GM23248 (cell line): ENCODE results near the gene CAMK2D. TPM values are rescaled to one million over a fixed set of nuclear protein-coding genes. Genes with fewer than 3 reads are reported as not detected.
A peak's percentile ranks its signal among the peaks of the same experiment; 100 is the strongest.

Source experiments
- DNase-seq: peaks from one replicate; pipeline ENCODE4 v3.0.0-alpha.2; 2015
- H2AFZ ChIP-seq: fragments of 200-600 bp; sonication (generic); 2 replicates; pipeline ENCODE4 v1.6.1; 2016; ENCODE audit warnings: antibody characterized with exemption
- H3F3A ChIP-seq: fragments of 200-600 bp; sonication (generic); 2 replicates; pipeline ENCODE4 v1.6.1; 2016; ENCODE audit warnings: mild to moderate bottlenecking, antibody characterized with exemption, mixed run types; ENCODE audit not compliant: insufficient read depth
- H3K27ac ChIP-seq: fragments of 200-600 bp; sonication (generic); 2 replicates; pipeline ENCODE4 v1.5.1; 2016; ENCODE audit warnings: mild to moderate bottlenecking
- H3K27me3 ChIP-seq: fragments of 200-600 bp; sonication (generic); replicated peaks from 2 replicates; pipeline ENCODE4 v1.6.1; 2016; ENCODE audit warnings: mild to moderate bottlenecking; ENCODE audit not compliant: insufficient read depth
- H3K36me3 ChIP-seq: fragments of 200-600 bp; sonication (generic); 2 replicates; pipeline ENCODE4 v1.6.1; 2016; ENCODE audit warnings: low read depth, mild to moderate bottlenecking
- H3K4me1 ChIP-seq: fragments of 200-600 bp; sonication (generic); 2 replicates; pipeline ENCODE4 v1.6.1; 2016; ENCODE audit warnings: mild to moderate bottlenecking; ENCODE audit not compliant: insufficient read depth
- H3K4me2 ChIP-seq: fragments of 200-600 bp; sonication (generic); one replicate; pipeline ENCODE4 v1.6.1; 2016; ENCODE audit warnings: mild to moderate bottlenecking; ENCODE audit not compliant: unreplicated experiment
- H3K4me3 ChIP-seq: fragments of 200-600 bp; sonication (generic); 2 replicates; pipeline ENCODE4 v1.5.1; 2016; ENCODE audit warnings: mild to moderate bottlenecking
- H3K79me2 ChIP-seq: fragments of 200-600 bp; sonication (generic); 2 replicates; pipeline ENCODE4 v1.6.1; 2016; ENCODE audit warnings: mild to moderate bottlenecking; ENCODE audit not compliant: insufficient read depth
- H3K9ac ChIP-seq: fragments of 200-600 bp; sonication (generic); 2 replicates; pipeline ENCODE4 v1.6.1; 2016; ENCODE audit warnings: mild to moderate bottlenecking
- H3K9me2 ChIP-seq: fragments of 200-600 bp; sonication (generic); 2 replicates; pipeline ENCODE4 v1.6.1; 2016; ENCODE audit warnings: mixed run types, mild to moderate bottlenecking, moderate library complexity; ENCODE audit not compliant: insufficient read depth
- H3K9me3 ChIP-seq: fragments of 200-600 bp; sonication (generic); one replicate; pipeline ENCODE4 v1.6.1; 2017; ENCODE audit warnings: low read depth
- H4K20me1 ChIP-seq: fragments of 200-600 bp; sonication (generic); 2 replicates; pipeline ENCODE4 v1.6.0; 2016; ENCODE audit not compliant: insufficient read depth
- EZH2 ChIP-seq: fragments of 200-600 bp; sonication (generic); IDR thresholded peaks from 2 replicates; pipeline ENCODE4 v1.6.1; 2018; ENCODE audit warnings: antibody characterized with exemption, mild to moderate bottlenecking; ENCODE audit not compliant: insufficient read depth, poor library complexity, severe bottlenecking
- EZH2phosphoT487 ChIP-seq: fragments of 200-600 bp; sonication (generic); IDR thresholded peaks from 2 replicates; pipeline ENCODE4 v1.6.1; 2018; ENCODE audit warnings: antibody characterized with exemption, moderate library complexity, mild to moderate bottlenecking, low read depth; ENCODE audit not compliant: insufficient read depth
- WGBS, 2 experiments: methylation state at CpG; one replicate each; pipeline ENCODE4 v1.1.6; 2015 to 2017; ENCODE audit warnings: low lambda C conversion rate in 2 of 2, low coverage in 1 of 2; ENCODE audit errors: missing lambda C conversion rate in 2 of 2; 5-methylcytosine and 5-hydroxymethylcytosine counted together
- in situ Hi-C: fragments of 300-500 bp; cut with MboI; formaldehyde crosslinking; loops from 2 replicates; pipeline ENCODE4 v1.15.0; 2020
- polyA plus RNA-seq: library from polyadenylated mRNA; unstranded; fragments of >200 nt; fragmentation: Nextera tagmentation; extraction: Ambion mirVana; gene quantifications from 2 replicates; pipeline ENCODE4 v1.2.1, GENCODE V29; 2016
- total RNA-seq: library from RNA; depleted of rRNA; stranded (reverse); fragments of >200 nt; shearing (Covaris generic); gene quantifications from 2 replicates; pipeline ENCODE4 v1.2.3, GENCODE V29; 2014

The CAMK2D gene
- total and polyA plus RNA-seq, 2 experiments from 2014 or later: 78.8 to 94.5 TPM

DNA sequence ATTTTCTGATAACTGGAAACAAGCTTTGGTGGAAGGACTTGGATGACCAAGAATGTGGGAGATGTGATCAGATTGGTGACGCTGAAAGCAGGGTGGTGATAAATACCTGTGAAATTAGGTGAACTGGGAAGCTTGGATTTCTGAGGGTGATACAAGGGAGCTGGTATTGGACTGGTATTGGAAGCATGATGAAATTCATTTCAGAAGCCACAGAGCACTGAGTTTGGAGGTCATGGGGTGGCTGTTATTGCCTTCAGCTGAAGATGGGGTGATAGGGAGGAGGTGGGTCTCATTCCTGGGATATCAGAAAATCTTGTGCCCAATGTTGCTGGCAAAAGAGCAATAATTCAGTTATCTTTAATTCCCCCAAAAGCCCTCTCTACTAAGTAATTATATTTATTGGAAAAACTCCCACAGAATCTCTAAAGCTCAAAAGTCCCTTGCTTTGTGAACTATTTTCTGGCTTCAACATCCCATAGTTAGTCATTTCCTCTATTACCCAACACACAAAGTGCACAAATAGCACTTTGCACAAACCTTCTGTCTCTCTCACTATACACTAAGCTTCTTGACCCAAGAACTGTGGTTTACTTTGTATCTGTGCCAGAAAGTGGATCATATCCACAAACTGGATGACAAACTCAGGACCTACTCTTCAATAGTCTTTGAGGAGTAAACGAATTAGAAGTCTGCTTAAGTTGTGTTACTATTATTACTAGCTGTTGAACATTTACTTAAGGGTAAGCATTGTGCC is 23.1 kb upstream of the CAMK2D start:
- H3K4me2 ChIP-seq: peak overlapping the region; percentile 53
- 0 out of 2 replicates have a peak overlapping the region, but pooled peaks have one; percentile 10 for H3K4me3 ChIP-seq
- H2AFZ ChIP-seq: no peak overlapping the region
- H3K9me2 ChIP-seq: no peaks in the 10 kb centered on the region
- TF ChIP-seq EZH2 (no peak), EZH2phosphoT487 (0 out of 2 replicates have a peak, but pooled peaks have one; percentile 37)
- H3K27me3 ChIP-seq: no peaks in the 10 kb centered on the region
- peaks cover 15% of the 10 kb centered on the region for H3K4me1 ChIP-seq
- no peaks in the 10 kb centered on the region for H3K9me3 ChIP-seq
- H3K79me2 ChIP-seq: no peaks in the 10 kb centered on the region
- H4K20me1 ChIP-seq: no peaks in the 10 kb centered on the region
- peak; percentile 96 for DNase-seq
- in situ Hi-C loops: no loop called here
- peaks cover 15% of the 10 kb centered on the region; the same call in 1 of the 2 replicates for H3F3A ChIP-seq
- H3K36me3 ChIP-seq: no peaks in the 10 kb centered on the region
- peak overlapping the region; percentile 60 for H3K27ac ChIP-seq
- WGBS, 2 experiments: 41 to 45% methylated on average over 2 of the region's 2 CpGs
- H3K9ac ChIP-seq: no peak overlapping the region

DNA sequence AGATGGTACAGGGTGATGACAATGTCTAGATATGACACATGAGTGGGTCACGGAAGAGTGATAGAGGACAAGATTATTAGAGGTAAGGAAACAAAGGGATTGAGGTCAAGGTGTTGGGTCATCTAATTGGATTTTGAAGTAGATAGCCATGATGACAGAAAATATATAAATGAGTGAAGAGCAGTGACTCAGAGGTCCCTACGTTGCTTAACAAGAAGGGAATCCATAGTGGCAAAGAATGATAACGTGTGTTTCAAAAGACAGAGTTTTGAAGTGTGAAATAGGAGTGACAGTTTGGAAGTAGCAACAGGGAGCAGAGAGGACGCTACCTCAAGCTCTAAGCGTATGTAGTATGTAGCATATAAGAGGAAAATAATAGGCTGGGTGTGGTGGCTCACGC is 22.2 kb upstream of the CAMK2D start:
- no peak overlapping the region for H2AFZ ChIP-seq
- H3K9me2 ChIP-seq: no peaks in the 10 kb centered on the region
- H3K4me3 ChIP-seq: no peak overlapping the region
- H3K27me3 ChIP-seq: no peaks in the 10 kb centered on the region
- H3K4me1 ChIP-seq: peaks cover 15% of the 10 kb centered on the region
- H3K4me2 ChIP-seq: no peak overlapping the region
- no peak for TF ChIP-seq EZH2phosphoT487
- no peak for TF ChIP-seq EZH2
- no peaks in the 10 kb centered on the region for H3K9me3 ChIP-seq
- WGBS, 2 experiments: 65 to 67% methylated on average over 6 of the region's 6 CpGs
- no peak overlapping the region for H3K27ac ChIP-seq
- no peaks in the 10 kb centered on the region for H3K79me2 ChIP-seq
- H3F3A ChIP-seq: peaks cover 15% of the 10 kb centered on the region; the same call in 1 of the 2 replicates
- H4K20me1 ChIP-seq: no peaks in the 10 kb centered on the region
- DNase-seq: peak; percentile 10
- H3K9ac ChIP-seq: no peak overlapping the region
- in situ Hi-C loops: no loop called here
- H3K36me3 ChIP-seq: no peaks in the 10 kb centered on the region

DNA sequence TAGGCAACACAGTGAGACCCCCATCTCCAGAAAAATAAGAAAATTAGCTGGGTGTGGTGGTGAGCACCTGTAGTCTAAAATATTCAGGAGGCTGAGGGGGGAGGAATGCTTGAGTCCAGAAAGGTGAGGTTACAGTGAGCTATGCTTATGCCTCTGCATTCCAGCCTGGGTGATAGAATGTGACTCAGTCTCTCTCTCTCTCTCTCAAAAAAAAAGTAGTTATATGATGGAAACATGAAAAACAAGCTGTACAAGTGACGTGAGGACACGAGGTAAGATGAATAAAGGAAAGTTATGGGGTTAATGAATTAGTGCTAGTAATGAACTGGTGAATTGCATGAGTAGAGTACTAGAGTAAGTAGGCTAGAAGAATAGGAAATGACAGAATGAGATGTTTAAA is 21.8 kb upstream of the CAMK2D start:
- Histone ChIP-seq H3K27ac (no peak overlapping the region), H3K4me1 (peaks cover 15% of the 10 kb centered on the region), H3F3A (peaks cover 15% of the 10 kb centered on the region; the same call in 1 of the 2 replicates), H3K4me3 (no peak overlapping the region), H3K4me2 (no peak overlapping the region), H3K27me3 (no peaks in the 10 kb centered on the region), H3K79me2 (no peaks in the 10 kb centered on the region), H3K36me3 (no peaks in the 10 kb centered on the region), H4K20me1 (no peaks in the 10 kb centered on the region), H2AFZ (no peak overlapping the region), H3K9me3 (no peaks in the 10 kb centered on the region), H3K9me2 (no peaks in the 10 kb centered on the region), H3K9ac (no peak overlapping the region)
- TF ChIP-seq EZH2phosphoT487: no peak
- no peak for TF ChIP-seq EZH2
- no peak for DNase-seq
- in situ Hi-C loops: no loop called here
- 96 to 97% methylated on average over 2 of the region's 2 CpGs for WGBS, 2 experiments

DNA sequence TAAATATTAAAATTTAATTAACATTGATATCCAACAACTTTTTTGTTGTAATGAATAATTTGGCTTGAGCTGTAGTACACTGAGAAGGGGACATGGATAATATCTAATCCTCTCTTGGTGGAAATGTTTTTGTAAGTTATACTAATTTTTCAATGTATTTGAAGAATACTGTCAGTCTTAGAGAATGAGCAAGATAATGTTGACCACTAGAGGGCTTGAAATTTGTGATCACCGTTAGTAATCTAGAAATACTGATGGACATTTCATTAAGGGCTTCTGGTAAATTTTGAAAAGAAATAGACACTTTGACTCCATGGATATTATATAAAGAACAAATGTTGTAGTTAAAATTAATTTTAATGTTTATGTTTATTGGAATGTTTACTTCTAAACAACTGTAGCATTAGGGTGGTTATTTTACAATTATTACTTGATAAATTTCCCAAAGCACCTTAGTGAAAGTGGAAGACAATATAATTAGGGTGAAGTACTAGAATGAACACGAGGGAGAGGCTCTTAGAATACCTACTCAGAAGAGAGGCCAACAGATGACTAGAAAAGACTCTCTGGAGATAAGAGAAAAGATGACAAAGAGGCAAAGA is 20.0 kb upstream of the CAMK2D start:
- Histone ChIP-seq H3K27ac (no peak overlapping the region), H3K9me3 (no peaks in the 10 kb centered on the region), H3K4me2 (no peak overlapping the region), H3K9me2 (no peaks in the 10 kb centered on the region), H3K4me3 (no peak overlapping the region), H3K79me2 (no peaks in the 10 kb centered on the region), H3K36me3 (no peaks in the 10 kb centered on the region), H3K9ac (no peak overlapping the region), H3K4me1 (peaks cover 15% of the 10 kb centered on the region), H3F3A (peaks cover 15% of the 10 kb centered on the region; the same call in 1 of the 2 replicates), H4K20me1 (no peaks in the 10 kb centered on the region), H3K27me3 (no peaks in the 10 kb centered on the region), H2AFZ (no peak overlapping the region)
- TF ChIP-seq EZH2: no peak
- TF ChIP-seq EZH2phosphoT487: no peak
- peak; percentile 56 for DNase-seq
- WGBS, 2 experiments: 6% methylated on average over 2 of the region's 2 CpGs
- in situ Hi-C loops: no loop called here
